NCI-H1105 (cell line): ENCODE data around the gene SURF6.
A peak's percentile ranks its signal among the peaks of the same experiment; 100 is the strongest.
"Not testable (repeated sequence)": the region's sequence is repeated elsewhere in the genome, so short reads cannot be mapped to it uniquely, and the experiment has no call there.

ENCODE experiments used
- DNase-seq: peaks from one replicate; lab custom pipeline; 2025; lab: John Stamatoyannopoulos, UW

SURF6 gene

GRCh38 chr9:133347515-133347984 is 11.6 kb upstream of the SURF6 start:
- DNase-seq = no peak

- DNase-seq = no peak
Observed at GRCh38 chr9:133346021-133346785, 10.2 kb upstream of the SURF6 start.

- DNase-seq = no peak
Observed at GRCh38 chr9:133345596-133345995, 9.6 kb upstream of the SURF6 start.

GRCh38 chr9:133344979-133345378 is 9.0 kb upstream of the SURF6 start:
- no peak for DNase-seq

- DNase-seq = no peak
Observed at GRCh38 chr9:133344071-133344470, 8.1 kb upstream of the SURF6 start.

- DNase-seq = no peak
Observed at GRCh38 chr9:133342570-133342969, 6.6 kb upstream of the SURF6 start.

GRCh38 chr9:133342069-133342406 is 6.0 kb upstream of the SURF6 start:
- DNase-seq = no peak

GRCh38 chr9:133341369-133342068 is 5.5 kb upstream of the SURF6 start:
- no peak for DNase-seq

- DNase-seq = no peak
Observed at GRCh38 chr9:133340916-133341315, 4.9 kb upstream of the SURF6 start.

- DNase-seq = no peak
Observed at GRCh38 chr9:133340256-133340655, 4.3 kb upstream of the SURF6 start.

- no peak for DNase-seq
Observed at GRCh38 chr9:133339641-133340040, 3.7 kb upstream of the SURF6 start.

GRCh38 chr9:133334888-133335287 is 1.1 kb downstream of the SURF6 start:
- DNase-seq = not testable (repeated sequence)

- no peak for DNase-seq
Observed at GRCh38 chr9:133334161-133334560, 1.8 kb downstream of the SURF6 start.

- no peak for DNase-seq
Observed at GRCh38 chr9:133333566-133333965, 2.4 kb downstream of the SURF6 start.

- DNase-seq = no peak
Observed at GRCh38 chr9:133333011-133333410, 3.0 kb downstream of the SURF6 start.

GRCh38 chr9:133332381-133332730 is 3.6 kb downstream of the SURF6 start:
- DNase-seq = no peak

GRCh38 chr9:133331641-133332380 is 4.2 kb downstream of the SURF6 start:
- DNase-seq = no peak

GRCh38 chr9:133331221-133331620 is 4.8 kb downstream of the SURF6 start:
- DNase-seq = no peak

GRCh38 chr9:133329306-133330156 is 6.5 kb downstream of the SURF6 start:
- peak; percentile 6 for DNase-seq

- no peak for DNase-seq
Observed at GRCh38 chr9:133327834-133328484, 8.0 kb downstream of the SURF6 start.

GRCh38 chr9:133327021-133327420 is 9.0 kb downstream of the SURF6 start:
- not testable (repeated sequence) for DNase-seq
